NCI-H226 (cell line): ENCODE results near the gene ST6GALNAC5.

Source experiments
- DNase-seq: peaks from one replicate; pipeline ENCODE4 v3.0.0-alpha.2; 2015

Gene ST6GALNAC5

GRCh38 chr1:77056525-77056924 lies 189.2 kb downstream of the ST6GALNAC5 start:
- no peak for DNase-seq

- DNase-seq = no peak
Measured at GRCh38 chr1:77057994-77058585, 190.8 kb downstream of the ST6GALNAC5 start.

DNA sequence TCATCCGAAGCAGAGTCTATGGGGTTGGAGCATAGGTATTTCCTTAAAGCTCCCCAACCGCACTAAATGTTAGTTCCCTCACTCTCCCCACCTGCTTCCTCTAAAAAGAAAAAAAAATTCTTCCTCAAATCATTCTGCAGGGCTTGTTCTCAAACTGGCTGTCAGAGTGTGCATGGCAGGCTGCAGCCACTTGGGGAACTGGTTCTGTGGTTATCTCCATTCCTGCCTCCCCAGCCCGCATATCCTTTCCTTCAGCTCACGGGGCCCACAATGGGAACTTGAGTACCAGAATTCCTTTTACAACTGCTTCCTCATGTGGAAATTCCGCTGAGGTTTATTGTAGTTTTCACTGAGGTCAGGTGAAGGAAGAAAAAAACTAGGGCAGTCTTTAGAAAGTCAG lies 192.7 kb downstream of the ST6GALNAC5 start:
- DNase-seq = no peak

- no peak for DNase-seq
Measured at GRCh38 chr1:77061162-77061561, 193.9 kb downstream of the ST6GALNAC5 start.

- DNase-seq = no peak
Measured at GRCh38 chr1:77063118-77063517, 195.8 kb downstream of the ST6GALNAC5 start.

DNA sequence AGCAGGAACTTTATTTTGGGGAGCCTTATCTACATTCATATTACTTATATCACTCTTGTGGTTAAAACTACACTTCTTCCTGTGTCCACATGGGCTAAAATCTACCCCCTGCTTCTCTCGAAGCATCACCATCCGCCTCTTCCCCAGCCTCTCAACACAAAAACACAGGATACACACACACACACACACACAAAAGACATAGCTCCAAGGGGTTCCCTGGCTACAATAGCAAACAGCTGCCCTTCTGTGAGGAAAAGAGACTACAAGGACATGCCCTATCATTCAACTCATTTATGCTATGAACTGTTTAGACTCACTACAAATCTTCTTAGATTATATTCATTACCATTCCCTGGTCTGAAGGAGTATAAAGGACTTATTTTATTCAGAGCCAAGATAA lies 197.0 kb downstream of the ST6GALNAC5 start:
- no peak for DNase-seq

GRCh38 chr1:77065693-77066342 lies 198.5 kb downstream of the ST6GALNAC5 start:
- DNase-seq = no peak

GRCh38 chr1:77068013-77068412 lies 200.7 kb downstream of the ST6GALNAC5 start:
- DNase-seq = no peak

DNA sequence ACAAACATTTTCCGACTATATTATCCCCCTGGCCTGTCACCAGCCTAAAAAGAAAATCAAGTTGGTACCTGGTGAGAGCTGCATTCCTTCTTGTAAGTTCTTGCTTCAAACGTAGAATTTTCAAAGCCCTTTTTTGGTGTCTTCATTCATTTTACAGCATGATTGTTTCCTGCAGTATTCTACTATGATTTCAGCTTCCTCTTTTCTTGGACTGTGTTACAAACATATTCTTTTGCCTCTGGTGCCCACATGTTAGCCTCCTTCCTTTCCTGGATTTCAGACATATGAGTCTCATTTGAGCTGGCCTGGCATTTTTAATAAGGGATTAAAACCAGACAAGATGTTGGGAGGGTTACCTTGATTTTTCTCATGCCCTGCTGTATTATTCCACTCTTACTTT lies 209.5 kb downstream of the ST6GALNAC5 start:
- DNase-seq = no peak

DNA sequence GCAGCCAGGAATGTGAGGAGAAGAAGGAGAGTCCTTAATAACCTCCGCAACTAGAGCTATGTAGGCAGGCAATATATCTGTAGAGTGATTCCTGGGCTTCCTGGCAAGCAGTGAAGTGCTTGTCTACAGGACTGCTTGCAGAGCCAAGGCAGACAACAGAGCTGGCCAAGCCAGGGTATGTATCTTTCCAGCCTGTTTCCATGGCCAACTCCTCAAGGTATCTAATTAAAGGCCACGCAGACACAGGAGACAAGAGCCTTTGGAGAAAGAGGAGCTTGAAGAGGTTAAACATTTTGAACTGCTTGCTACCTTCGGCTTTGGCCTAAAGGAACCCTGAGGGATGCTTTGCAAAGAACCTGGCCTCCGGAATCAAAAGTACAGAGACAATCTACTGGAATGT lies 214.6 kb downstream of the ST6GALNAC5 start:
- DNase-seq = no peak

DNA sequence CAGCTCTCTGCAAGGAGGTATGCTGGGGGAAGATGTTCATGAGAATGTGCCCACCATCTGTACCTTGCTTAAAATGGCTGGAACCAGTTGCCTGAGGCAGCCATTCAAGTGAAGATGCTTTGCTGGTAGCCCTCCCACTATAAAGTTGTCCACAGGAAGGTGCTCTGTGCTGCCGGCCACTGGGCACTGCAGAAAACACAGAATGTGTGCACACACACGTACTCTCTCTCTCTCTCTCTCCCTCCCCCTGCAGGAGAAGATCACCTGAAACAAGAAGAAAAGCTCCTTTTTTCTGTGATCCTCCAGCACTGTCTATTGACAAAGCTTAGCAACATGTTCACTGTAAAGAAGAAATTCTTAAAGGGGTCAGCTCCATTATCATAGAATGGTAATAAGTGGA lies 217.2 kb downstream of the ST6GALNAC5 start:
- DNase-seq = no peak

DNA sequence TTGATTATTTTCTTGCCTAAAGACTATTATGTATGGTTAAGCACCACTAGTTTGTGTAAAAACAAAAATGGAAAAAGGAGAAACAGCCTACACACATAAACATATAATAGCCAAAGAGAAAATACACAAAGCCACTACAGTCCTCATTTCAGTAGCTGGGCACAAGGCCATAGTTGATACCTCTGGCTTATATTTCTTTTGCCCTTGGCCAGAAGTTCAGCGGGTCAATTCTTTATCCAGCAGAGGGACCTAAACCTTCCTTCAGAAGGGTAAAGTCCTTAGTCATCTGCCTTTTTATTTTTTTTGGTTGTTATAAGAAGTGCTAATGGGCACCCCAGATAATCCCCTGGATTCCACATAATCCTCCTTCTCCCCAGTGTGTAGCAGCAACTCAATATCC lies 217.8 kb downstream of the ST6GALNAC5 start:
- no peak for DNase-seq

DNA sequence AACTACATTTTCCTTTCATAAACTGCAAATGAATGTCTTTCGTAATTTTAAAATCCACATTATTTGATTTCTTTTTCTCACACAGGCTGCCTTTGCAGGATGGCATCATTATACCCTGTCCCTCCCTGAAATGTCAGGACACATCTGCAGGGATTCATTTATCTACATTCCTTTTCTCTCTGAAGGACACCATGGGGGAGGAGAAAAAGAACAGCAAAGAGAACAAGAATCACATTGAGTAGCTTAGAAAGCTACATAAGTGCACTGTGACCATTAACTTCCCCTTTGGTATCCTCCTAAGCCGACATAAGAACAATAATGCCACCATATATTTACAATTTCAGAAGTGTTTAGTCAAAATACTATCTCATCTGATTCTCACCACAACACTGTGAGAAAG lies 222.5 kb downstream of the ST6GALNAC5 start:
- no peak for DNase-seq

- DNase-seq = no peak
Measured at GRCh38 chr1:77095236-77095635, 228.0 kb downstream of the ST6GALNAC5 start.

- DNase-seq = no peak
Measured at GRCh38 chr1:77096496-77097255, 229.4 kb downstream of the ST6GALNAC5 start.

GRCh38 chr1:77100875-77101274 lies 233.6 kb downstream of the ST6GALNAC5 start:
- no peak for DNase-seq

GRCh38 chr1:77103486-77103885 lies 236.2 kb downstream of the ST6GALNAC5 start:
- DNase-seq = no peak

DNA sequence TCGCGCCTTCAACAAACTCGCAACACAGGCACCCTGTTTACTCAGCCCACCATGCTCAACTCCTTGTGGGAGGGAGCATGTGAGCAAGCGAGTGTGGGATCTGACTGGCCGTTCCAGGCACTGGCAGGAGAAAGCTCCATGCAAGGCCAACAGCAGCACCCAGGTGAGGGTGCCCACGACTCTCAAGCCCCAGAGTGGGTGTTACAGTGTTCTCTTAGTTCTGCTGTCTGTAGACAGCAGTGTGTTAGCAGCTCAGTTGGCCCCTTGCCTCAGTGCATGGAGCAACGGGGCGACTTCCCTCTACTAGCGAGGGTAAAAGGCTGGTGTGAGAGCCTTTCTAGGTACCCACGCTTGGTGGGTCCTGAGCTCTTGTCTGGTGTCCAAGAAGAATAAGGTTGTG lies 237.4 kb downstream of the ST6GALNAC5 start:
- no peak for DNase-seq
